Measurements from ENCODE around the gene ZNF75A. TPM values are rescaled to one million over a fixed set of nuclear protein-coding genes. Genes with fewer than 3 reads are reported as not detected.
A peak's percentile ranks its signal among the peaks of the same experiment; 100 is the strongest.

Gene ZNF75A
- total and polyA plus RNA-seq, 9 of the 15 experiments (the other 6 are each of a cell fraction or from before 2014, with no cell fraction given), result 7.2 to 24.5 (median 17.1) TPM

GRCh38 chr16:3264137-3265036, 40.9 kb upstream of the ZNF75A start (continued):
- TF ChIP-seq SAFB (IDR thresholded peaks at IDR 0.05; ENCODE audit: borderline replicate concordance, low read depth, low read length) (no peak), CREB1 (IDR thresholded peaks at IDR 0.05) (peak; percentile 21; the same call in 1 of the 2 replicates), CREB1 (CRISPR knock-in tag; IDR thresholded peaks at IDR 0.05) (peak; percentile 64), MAX (CRISPR knock-in tag; IDR thresholded peaks at IDR 0.05) (peak; percentile 98), TRIM24 (IDR thresholded peaks at IDR 0.05) (peak; percentile 14 to 34; a peak in 1 of 4 replicates), ZNF644 (tag; IDR thresholded peaks at IDR 0.05; ENCODE audit: low read depth) (no peak), ZNF175 (CRISPR knock-in tag; IDR thresholded peaks at IDR 0.05; ENCODE audit: low read depth) (peak; percentile 66; the same call in 1 of the 2 replicates), CEBPG (CRISPR knock-in tag; IDR thresholded peaks at IDR 0.05) (peak; percentile 17; the same call in 1 of the 2 replicates), CEBPG (tag; conservative IDR thresholded peaks at IDR 0.05 in 1 of 2, IDR thresholded peaks at IDR 0.05 in 1 of 2) (no peak), SRSF3 (IDR thresholded peaks at IDR 0.05; ENCODE audit: insufficient read depth, low read length) (no peak), FOXP1 (CRISPR knock-in tag; IDR thresholded peaks at IDR 0.05) (peak; percentile 98), NR2C2 (CRISPR knock-in tag; IDR thresholded peaks at IDR 0.05) (peak; percentile 24; the same call in 1 of the 2 replicates), NR2C2 (tag; IDR thresholded peaks at IDR 0.05) (peak; percentile 89)
- TF ChIP-seq, protein P1, sequence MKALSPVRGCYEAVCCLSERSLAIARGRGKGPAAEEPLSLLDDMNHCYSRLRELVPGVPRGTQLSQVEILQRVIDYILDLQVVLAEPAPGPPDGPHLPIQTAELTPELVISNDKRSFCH (CRISPR knock-in tag; IDR thresholded peaks at IDR 0.05), result no peak
- TF ChIP-seq, protein P1 (tag; IDR thresholded peaks at IDR 0.05), result no peak
- TF ChIP-seq, protein P2, sequence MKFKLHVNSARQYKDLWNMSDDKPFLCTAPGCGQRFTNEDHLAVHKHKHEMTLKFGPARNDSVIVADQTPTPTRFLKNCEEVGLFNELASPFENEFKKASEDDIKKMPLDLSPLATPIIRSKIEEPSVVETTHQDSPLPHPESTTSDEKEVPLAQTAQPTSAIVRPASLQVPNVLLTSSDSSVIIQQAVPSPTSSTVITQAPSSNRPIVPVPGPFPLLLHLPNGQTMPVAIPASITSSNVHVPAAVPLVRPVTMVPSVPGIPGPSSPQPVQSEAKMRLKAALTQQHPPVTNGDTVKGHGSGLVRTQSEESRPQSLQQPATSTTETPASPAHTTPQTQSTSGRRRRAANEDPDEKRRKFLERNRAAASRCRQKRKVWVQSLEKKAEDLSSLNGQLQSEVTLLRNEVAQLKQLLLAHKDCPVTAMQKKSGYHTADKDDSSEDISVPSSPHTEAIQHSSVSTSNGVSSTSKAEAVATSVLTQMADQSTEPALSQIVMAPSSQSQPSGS (CRISPR knock-in tag; IDR thresholded peaks at IDR 0.05), result peak; percentile 68
- TF ChIP-seq, protein P3, sequence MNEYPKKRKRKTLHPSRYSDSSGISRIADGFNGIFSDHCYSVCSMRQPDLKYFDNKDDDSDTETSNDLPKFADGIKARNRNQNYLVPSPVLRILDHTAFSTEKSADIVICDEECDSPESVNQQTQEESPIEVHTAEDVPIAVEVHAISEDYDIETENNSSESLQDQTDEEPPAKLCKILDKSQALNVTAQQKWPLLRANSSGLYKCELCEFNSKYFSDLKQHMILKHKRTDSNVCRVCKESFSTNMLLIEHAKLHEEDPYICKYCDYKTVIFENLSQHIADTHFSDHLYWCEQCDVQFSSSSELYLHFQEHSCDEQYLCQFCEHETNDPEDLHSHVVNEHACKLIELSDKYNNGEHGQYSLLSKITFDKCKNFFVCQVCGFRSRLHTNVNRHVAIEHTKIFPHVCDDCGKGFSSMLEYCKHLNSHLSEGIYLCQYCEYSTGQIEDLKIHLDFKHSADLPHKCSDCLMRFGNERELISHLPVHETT (CRISPR knock-in tag; conservative IDR thresholded peaks at IDR 0.05 in 1 of 2, IDR thresholded peaks at IDR 0.05 in 1 of 2), result peak in 1 of 2 experiments; percentile 78; a peak in 2 of 4 replicates
- TF ChIP-seq, protein P4, sequence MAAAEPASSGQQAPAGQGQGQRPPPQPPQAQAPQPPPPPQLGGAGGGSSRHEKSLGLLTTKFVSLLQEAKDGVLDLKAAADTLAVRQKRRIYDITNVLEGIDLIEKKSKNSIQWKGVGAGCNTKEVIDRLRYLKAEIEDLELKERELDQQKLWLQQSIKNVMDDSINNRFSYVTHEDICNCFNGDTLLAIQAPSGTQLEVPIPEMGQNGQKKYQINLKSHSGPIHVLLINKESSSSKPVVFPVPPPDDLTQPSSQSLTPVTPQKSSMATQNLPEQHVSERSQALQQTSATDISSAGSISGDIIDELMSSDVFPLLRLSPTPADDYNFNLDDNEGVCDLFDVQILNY (CRISPR knock-in tag; IDR thresholded peaks at IDR 0.05), result peak; percentile 91; the same call in 1 of the 2 replicates
